HCT116 (cell line): ENCODE measurements around the gene IGF2BP3. TPM values are rescaled to one million over a fixed set of nuclear protein-coding genes. Genes with fewer than 3 reads are reported as not detected.

Experiments used
- ATAC-seq: fragments of 200-7000 bp; cut with Tn5 transposase; 2 replicates; pipeline ENCODE4 v1.9.1; 2020; ENCODE audit warnings: mild to moderate bottlenecking, moderate library complexity
- BruUV-seq: library from RNA; stranded (reverse); fragments of 400-500 nt; replicated peaks from 2 replicates; lab custom pipeline; 2021; lab: Mats Ljungman, UMichigan
- CTCF ChIA-PET: fragments of 300-600 bp; sonication (Branson Sonifier 250); formaldehyde crosslinking; loops from one replicate; lab custom pipeline; 2021; ENCODE audit warnings: antibody characterized with exemption; lab: Charles Lee
- POLR2A ChIA-PET: fragments of 300-600, 350-600 bp; sonication (Branson Sonifier 250); formaldehyde crosslinking; loops from one replicate; lab custom pipeline; 2021; ENCODE audit warnings: antibody characterized with exemption; lab: Charles Lee
- RAD21 ChIA-PET, 2 experiments: fragments of 300-600 bp; sonication (Branson Sonifier 250); formaldehyde crosslinking; loops; one replicate each; lab custom pipeline; 2023; ENCODE audit warnings: low total read pairs in 2 of 2; ENCODE audit not compliant: uncharacterized antibody in 2 of 2, unreplicated experiment in 2 of 2, low non-redundant PET in 1 of 2; lab: Charles Lee
- DNase-seq: peaks from one replicate; pipeline ENCODE4 v3.0.0-alpha.2; 2010; ENCODE audit warnings: low read depth, low spot score
- H2AFZ ChIP-seq: fragments of 200-600 bp; shearing (Covaris generic), sonication (generic); 2 replicates; pipeline ENCODE4 v1.6.1; 2017; ENCODE audit warnings: low read depth, mixed run types, mixed read lengths, antibody characterized with exemption, low read length; ENCODE audit not compliant: poor library complexity, severe bottlenecking
- H3K27ac ChIP-seq: 2 replicates; pipeline ENCODE4 v1.5.1; 2012; ENCODE audit warnings: low read depth, low read length
- H3K27me3 ChIP-seq: fragments of 200-600 bp; sonication (generic); 2 replicates; pipeline ENCODE4 v1.6.1; 2016; ENCODE audit warnings: mixed run types, low read length, mixed read lengths; ENCODE audit not compliant: insufficient read depth
- H3K36me3 ChIP-seq, 2 experiments: fragments of 200-500 bp in 1 of 2; fragments of 200-600 bp in 1 of 2; sonication (Bioruptor generic) in 1 of 2; sonication (generic) in 1 of 2; 2 replicates each; pipeline versions ENCODE4 v1.5.1 to v1.6.1; 2014 to 2016; ENCODE audit warnings: low read length in 2 of 2, inconsistent platforms in 1 of 2, mixed read lengths in 1 of 2, mixed run types in 1 of 2; ENCODE audit not compliant: insufficient read depth in 2 of 2, control insufficient read depth in 1 of 2
- H3K4me1 ChIP-seq, 2 experiments: fragments of 200-600 bp in 1 of 2; sonication (generic) in 1 of 2; 2 replicates each; pipeline versions ENCODE4 v1.5.1 to v1.6.1; 2012 to 2017; ENCODE audit warnings: low read length in 2 of 2, inconsistent platforms in 1 of 2, mild to moderate bottlenecking in 1 of 2, mixed read lengths in 1 of 2, mixed run types in 1 of 2, moderate library complexity in 1 of 2; ENCODE audit not compliant: insufficient read depth in 2 of 2, control insufficient read depth in 1 of 2
- H3K4me2 ChIP-seq: fragments of 200-600 bp; sonication (generic); 2 replicates; pipeline ENCODE4 v1.6.1; 2017; ENCODE audit warnings: mixed run types, low read length, mixed read lengths
- H3K4me3 ChIP-seq, 2 experiments: fragments of 200-600 bp in 1 of 2; sonication (generic) in 1 of 2; replicated peaks in 1 of 2; 2 replicates each; pipeline ENCODE4 v1.5.1; 2011 to 2016; ENCODE audit warnings: low read length in 2 of 2, control low read depth in 1 of 2, low read depth in 1 of 2, mild to moderate bottlenecking in 1 of 2, mixed read lengths in 1 of 2, mixed run types in 1 of 2
- H3K79me2 ChIP-seq: fragments of 200-600 bp; sonication (generic); 2 replicates; pipeline ENCODE4 v1.6.1; 2017; ENCODE audit warnings: mild to moderate bottlenecking, mixed run types, low read length, moderate library complexity, mixed read lengths; ENCODE audit not compliant: insufficient read depth
- H3K9ac ChIP-seq: fragments of 200-600 bp; sonication (generic); 2 replicates; pipeline ENCODE4 v1.6.1; 2016; ENCODE audit warnings: low read length, mixed read lengths
- H3K9me2 ChIP-seq: fragments of 200-600 bp; sonication (generic), shearing (Covaris generic); 2 replicates; pipeline ENCODE4 v1.6.1; 2017; ENCODE audit warnings: mixed run types, mild to moderate bottlenecking, moderate library complexity; ENCODE audit not compliant: insufficient read depth
- H3K9me3 ChIP-seq, 2 experiments: fragments of 200-500 bp in 1 of 2; fragments of 200-600 bp in 1 of 2; sonication (Bioruptor generic) in 1 of 2; sonication (generic) in 1 of 2; 2 replicates each; pipeline ENCODE4 v1.6.1; 2014 to 2017; ENCODE audit warnings: low read length in 2 of 2, mixed read lengths in 2 of 2, inconsistent platforms in 1 of 2, low read depth in 1 of 2, mild to moderate bottlenecking in 1 of 2, mixed run types in 1 of 2, moderate library complexity in 1 of 2; ENCODE audit not compliant: control insufficient read depth in 1 of 2, insufficient read depth in 1 of 2
- H4K20me1 ChIP-seq: fragments of 200-600 bp; sonication (generic), shearing (Covaris generic); 2 replicates; pipeline ENCODE4 v1.6.1; 2017; ENCODE audit warnings: mixed run types, mild to moderate bottlenecking, moderate library complexity; ENCODE audit not compliant: insufficient read depth
- CEBPB ChIP-seq: IDR thresholded peaks from 2 replicates; pipeline ENCODE4 v1.6.1; 2012; ENCODE audit warnings: low read depth
- MAX ChIP-seq: IDR thresholded peaks from 2 replicates; pipeline ENCODE4 v1.6.1; 2012
- POLR2A ChIP-seq: IDR thresholded peaks from 2 replicates; pipeline ENCODE4 v1.7.0; 2011; ENCODE audit warnings: borderline replicate concordance; ENCODE audit not compliant: insufficient read depth, insufficient read length; ENCODE audit errors: extremely low read depth
- SRF ChIP-seq: IDR thresholded peaks from 2 replicates; pipeline ENCODE4 v1.6.1; 2012; ENCODE audit warnings: low read depth
- intact Hi-C: fragments of 100-400 bp; cut with micrococcal nuclease; formaldehyde crosslinking; loops from 2 replicates; pipeline ENCODE4 v1.10.0; 2022
- total RNA-seq: library from RNA; stranded (reverse); gene quantifications from one replicate; pipeline ENCODE4 v1.2.1, GENCODE V29; 2021; ENCODE audit not compliant: unreplicated experiment

Gene IGF2BP3
- total RNA-seq, 1 experiment from 2014 or later = 79.1 TPM

- Histone ChIP-seq H4K20me1 (no peaks in the 10 kb centered on the region), H3K9ac (no peak overlapping the region), H3K9me3 (no peaks in the 10 kb centered on the region), H3K4me3 (no peak overlapping the region), H3K27me3 (no peaks in the 10 kb centered on the region), H3K27ac (no peak overlapping the region), H3K9me2 (no peaks in the 10 kb centered on the region), H3K4me1 (peaks cover 13 to 45% of the 10 kb centered on the region in 2 experiments; a peak in 3 of 4 replicates), H3K79me2 (peaks cover 7% of the 10 kb centered on the region), H3K36me3 (no peaks in the 10 kb centered on the region; a peak in 1 of 4 replicates), H2AFZ (peak overlapping the region; percentile 19), H3K4me2 (no peak overlapping the region)
- ChIA-PET CTCF (interaction anchor here (1.7 kb wide), 1 partner anchor 22 kb away, joined by 5 read pairs; no protein-coding TSS in a partner anchor), POLR2A (interaction anchor here (1.2 to 1.6 kb wide), 2 partner anchors 15 to 19 kb away, joined by 3 to 4 read pairs; no protein-coding TSS in a partner anchor), RAD21 (no interaction called here)
- DNase-seq = no peak
- TF ChIP-seq CEBPB (peak; percentile 62; the same call in 1 of the 2 replicates), POLR2A (no peak)
- no peak for ATAC-seq
- intact Hi-C loops = loop anchor here (5.0 kb wide), 1 partner anchor 187 kb away; the partner anchor contains the start of gene KLHL7
- BruUV-seq = no TSS peak
Measured at GRCh38 chr7:23294549-23295400, 175.5 kb downstream of the IGF2BP3 start.

- Histone ChIP-seq H3K9ac (no peak overlapping the region), H3K79me2 (no peaks in the 10 kb centered on the region), H2AFZ (no peak overlapping the region), H3K36me3 (no peaks in the 10 kb centered on the region), H3K27ac (no peak overlapping the region), H3K4me3 (no peak overlapping the region), H3K9me2 (no peaks in the 10 kb centered on the region), H3K4me1 (peaks cover 11 to 40% of the 10 kb centered on the region in 2 experiments; a peak in 3 of 4 replicates), H3K4me2 (peak overlapping the region; percentile 37), H3K27me3 (no peaks in the 10 kb centered on the region), H3K9me3 (no peaks in the 10 kb centered on the region), H4K20me1 (no peaks in the 10 kb centered on the region)
- DNase-seq = no peak
- ChIA-PET POLR2A (interaction anchor here (1.2 to 1.6 kb wide), 2 partner anchors 16 to 18 kb away, joined by 3 to 4 read pairs; no protein-coding TSS in a partner anchor), RAD21 (no interaction called here), CTCF (interaction anchor here (0.9 to 1.7 kb wide), 2 partner anchors 15 to 21 kb away, joined by 3 to 5 read pairs; no protein-coding TSS in a partner anchor)
- TF ChIP-seq CEBPB = no peak
- TF ChIP-seq MAX = no peak
- no peak for TF ChIP-seq SRF
- no TSS peak for BruUV-seq
- peak; percentile 34 for ATAC-seq
- intact Hi-C loops = no loop called here
Measured at GRCh38 chr7:23293500-23294073, 176.7 kb downstream of the IGF2BP3 start.
